ENCODE data around the gene IL17B. TPM values are rescaled to one million over a fixed set of nuclear protein-coding genes. Genes with fewer than 3 reads are reported as not detected.
A peak's percentile ranks its signal among the peaks of the same experiment; 100 is the strongest.

IL17B gene
- total and polyA plus RNA-seq, 2 experiments from 2014 or later: not detected

GRCh38 chr5:149423049-149423793 lies 44.1 kb upstream of the IL17B start (continued):
- no peak for TF ChIP-seq ZNF114 (CRISPR knock-in tag; IDR thresholded peaks at IDR 0.05)

GRCh38 chr5:149422366-149423048 lies 43.4 kb upstream of the IL17B start:
- H3K9me3 Mint-ChIP-seq: no peaks in the 10 kb centered on the region
- H3K4me3 Mint-ChIP-seq: no peak overlapping the region; the same call in 2 of the 3 replicates
- H3K4me3 ChIP-seq: no peak overlapping the region
- H3K79me2 ChIP-seq (replicated peaks; ENCODE audit: insufficient read depth): no peaks in the 10 kb centered on the region
- peaks cover 27% of the 10 kb centered on the region for H3K4me1 ChIP-seq (ENCODE audit: insufficient read depth)
- no peaks in the 10 kb centered on the region for H3K36me3 Mint-ChIP-seq (ENCODE audit: low read depth)
- TF ChIP-seq STAT1 (IDR thresholded peaks at IDR 0.05; ENCODE audit: unreplicated experiment): no peak
- TF ChIP-seq CTCF (conservative IDR thresholded peaks at IDR 0.05; ENCODE audit: low read depth in 2 of 2): no peak
- no peak for TF ChIP-seq REST (IDR thresholded peaks at IDR 0.05; ENCODE audit: unreplicated experiment)
- no peaks in the 10 kb centered on the region for H3K27me3 ChIP-seq (ENCODE audit: insufficient read depth)
- 0 out of 2 replicates have a peak, but pooled peaks cover 3% of the 10 kb centered on the region for H3F3A ChIP-seq (replicated peaks; ENCODE audit: low read depth)
- ATAC-seq (peak; percentile 30), DNase-seq (ENCODE audit: low spot score) (peak; percentile 64)
- H3K27ac ChIP-seq (ENCODE audit: low read depth): peak overlapping the region; percentile 70; the same call in 1 of the 2 replicates
- H2AFZ ChIP-seq: peak overlapping the region; percentile 91
- H3K36me3 ChIP-seq (ENCODE audit: insufficient read depth): no peaks in the 10 kb centered on the region
- H3K9me2 ChIP-seq (ENCODE audit: insufficient read depth): no peaks in the 10 kb centered on the region
- no peaks in the 10 kb centered on the region for H4K20me1 ChIP-seq (replicated peaks; ENCODE audit: insufficient read depth)
- 0 out of 2 replicates have a peak overlapping the region, but pooled peaks have one; percentile 36 for H3K4me2 ChIP-seq
- peaks cover 51% of the 10 kb centered on the region for H3K4me1 Mint-ChIP-seq
- H3K27me3 Mint-ChIP-seq (ENCODE audit: insufficient read depth, low read depth, poor library complexity): peaks cover 21% of the 10 kb centered on the region
- no peak overlapping the region for H3K27ac Mint-ChIP-seq

GRCh38 chr5:149421834-149422233 lies 42.7 kb upstream of the IL17B start:
- Histone ChIP-seq H3K4me3 (no peak overlapping the region), H3F3A (replicated peaks; ENCODE audit: low read depth) (0 out of 2 replicates have a peak, but pooled peaks cover 3% of the 10 kb centered on the region), H3K79me2 (replicated peaks; ENCODE audit: insufficient read depth) (no peaks in the 10 kb centered on the region), H3K27ac (ENCODE audit: low read depth) (no peak overlapping the region), H3K36me3 (ENCODE audit: insufficient read depth) (no peaks in the 10 kb centered on the region), H4K20me1 (replicated peaks; ENCODE audit: insufficient read depth) (no peaks in the 10 kb centered on the region), H3K4me2 (no peak overlapping the region), H3K27me3 (ENCODE audit: insufficient read depth) (no peaks in the 10 kb centered on the region), H3K4me1 (ENCODE audit: insufficient read depth) (peaks cover 34% of the 10 kb centered on the region), H3K9me2 (ENCODE audit: insufficient read depth) (no peaks in the 10 kb centered on the region), H2AFZ (0 out of 2 replicates have a peak overlapping the region, but pooled peaks have one; percentile 91)
- no peak for ATAC-seq
- H3K4me1 Mint-ChIP-seq: peaks cover 58% of the 10 kb centered on the region
- no peak for DNase-seq (ENCODE audit: low spot score)
- H3K27me3 Mint-ChIP-seq (ENCODE audit: insufficient read depth, low read depth, poor library complexity): peaks cover 20% of the 10 kb centered on the region
- no peak overlapping the region for H3K27ac Mint-ChIP-seq
- no peaks in the 10 kb centered on the region for H3K9me3 Mint-ChIP-seq
- no peak overlapping the region; the same call in 2 of the 3 replicates for H3K4me3 Mint-ChIP-seq
- no peaks in the 10 kb centered on the region for H3K36me3 Mint-ChIP-seq (ENCODE audit: low read depth)
- TF ChIP-seq EZH2 (IDR thresholded peaks at IDR 0.05; ENCODE audit: low read depth, unreplicated experiment): no peak
- TF ChIP-seq ZNF331 (CRISPR knock-in tag; IDR thresholded peaks at IDR 0.05; ENCODE audit: low read depth): no peak
- TF ChIP-seq NANOG (IDR thresholded peaks at IDR 0.05; ENCODE audit: borderline replicate concordance): no peak
- TF ChIP-seq CREB1 (CRISPR knock-in tag; IDR thresholded peaks at IDR 0.05; ENCODE audit: low read depth): no peak

All from GM23338 (cell line).